Astrocyte of the cerebellum (primary cell): ENCODE measurements around the gene SMARCA4.

Source experiments
- DNase-seq: peaks from one replicate; pipeline ENCODE4 v3.0.0-alpha.2; 2011; ENCODE audit warnings: low read depth
- H3K4me3 ChIP-seq: 2 replicates; pipeline ENCODE4 v1.5.1; 2011; ENCODE audit warnings: mild to moderate bottlenecking, low read depth, low read length, moderate library complexity
- in situ Hi-C: cut with HindIII; loops from 2 replicates; pipeline ENCODE4 v1.10.0; 2017; ENCODE audit warnings: low sequenced_read_pairs
- TF ChIP-seq, protein P1 (sequence below): IDR thresholded peaks from 2 replicates; pipeline ENCODE4 v1.5.1; 2012; ENCODE audit warnings: low read length, low read depth, moderate library complexity, mild to moderate bottlenecking; ENCODE audit errors: missing control alignments

SMARCA4 gene

GRCh38 chr19:11105014-11105636, 144.3 kb downstream of the SMARCA4 start:
- in situ Hi-C loops = no loop called here
- TF ChIP-seq, protein P1, sequence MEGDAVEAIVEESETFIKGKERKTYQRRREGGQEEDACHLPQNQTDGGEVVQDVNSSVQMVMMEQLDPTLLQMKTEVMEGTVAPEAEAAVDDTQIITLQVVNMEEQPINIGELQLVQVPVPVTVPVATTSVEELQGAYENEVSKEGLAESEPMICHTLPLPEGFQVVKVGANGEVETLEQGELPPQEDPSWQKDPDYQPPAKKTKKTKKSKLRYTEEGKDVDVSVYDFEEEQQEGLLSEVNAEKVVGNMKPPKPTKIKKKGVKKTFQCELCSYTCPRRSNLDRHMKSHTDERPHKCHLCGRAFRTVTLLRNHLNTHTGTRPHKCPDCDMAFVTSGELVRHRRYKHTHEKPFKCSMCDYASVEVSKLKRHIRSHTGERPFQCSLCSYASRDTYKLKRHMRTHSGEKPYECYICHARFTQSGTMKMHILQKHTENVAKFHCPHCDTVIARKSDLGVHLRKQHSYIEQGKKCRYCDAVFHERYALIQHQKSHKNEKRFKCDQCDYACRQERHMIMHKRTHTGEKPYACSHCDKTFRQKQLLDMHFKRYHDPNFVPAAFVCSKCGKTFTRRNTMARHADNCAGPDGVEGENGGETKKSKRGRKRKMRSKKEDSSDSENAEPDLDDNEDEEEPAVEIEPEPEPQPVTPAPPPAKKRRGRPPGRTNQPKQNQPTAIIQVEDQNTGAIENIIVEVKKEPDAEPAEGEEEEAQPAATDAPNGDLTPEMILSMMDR = no peak
- DNase-seq = no peak
- H3K4me3 ChIP-seq = no peak overlapping the region

DNA sequence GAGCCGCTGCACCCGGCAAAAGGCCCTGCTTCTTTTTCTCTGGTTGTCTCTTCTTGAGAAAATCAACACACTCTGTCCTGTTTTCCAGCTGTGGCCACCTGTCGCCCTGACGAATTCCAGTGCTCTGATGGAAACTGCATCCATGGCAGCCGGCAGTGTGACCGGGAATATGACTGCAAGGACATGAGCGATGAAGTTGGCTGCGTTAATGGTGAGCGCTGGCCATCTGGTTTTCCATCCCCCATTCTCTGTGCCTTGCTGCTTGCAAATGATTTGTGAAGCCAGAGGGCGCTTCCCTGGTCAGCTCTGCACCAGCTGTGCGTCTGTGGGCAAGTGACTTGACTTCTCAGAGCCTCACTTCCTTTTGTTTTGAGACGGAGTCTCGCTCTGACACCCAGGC, 145.6 kb downstream of the SMARCA4 start:
- TF ChIP-seq, protein P1 = no peak
- no peak for DNase-seq
- no peak overlapping the region for H3K4me3 ChIP-seq
- in situ Hi-C loops = no loop called here

DNA sequence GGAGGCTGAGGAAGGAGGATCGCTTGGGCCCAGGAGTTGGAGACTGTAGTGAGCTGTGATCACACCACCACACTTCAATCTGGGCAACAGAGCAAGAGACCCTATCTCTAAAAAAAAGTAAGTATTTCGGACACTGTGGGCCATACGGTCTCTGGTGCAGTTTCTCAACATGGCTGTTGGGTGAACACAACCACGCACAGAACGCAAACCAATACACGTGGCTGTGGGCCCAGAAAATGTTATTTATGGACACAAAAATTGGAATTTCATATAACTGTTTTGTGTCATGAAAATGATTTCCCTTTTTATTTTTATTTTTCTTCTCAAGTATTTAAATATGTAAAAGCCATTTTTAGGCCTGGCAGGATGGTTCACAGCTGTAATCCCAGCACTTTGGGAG, 147.9 kb downstream of the SMARCA4 start:
- in situ Hi-C loops = no loop called here
- no peak for DNase-seq
- H3K4me3 ChIP-seq = no peak overlapping the region
- TF ChIP-seq, protein P1 = no peak

DNA sequence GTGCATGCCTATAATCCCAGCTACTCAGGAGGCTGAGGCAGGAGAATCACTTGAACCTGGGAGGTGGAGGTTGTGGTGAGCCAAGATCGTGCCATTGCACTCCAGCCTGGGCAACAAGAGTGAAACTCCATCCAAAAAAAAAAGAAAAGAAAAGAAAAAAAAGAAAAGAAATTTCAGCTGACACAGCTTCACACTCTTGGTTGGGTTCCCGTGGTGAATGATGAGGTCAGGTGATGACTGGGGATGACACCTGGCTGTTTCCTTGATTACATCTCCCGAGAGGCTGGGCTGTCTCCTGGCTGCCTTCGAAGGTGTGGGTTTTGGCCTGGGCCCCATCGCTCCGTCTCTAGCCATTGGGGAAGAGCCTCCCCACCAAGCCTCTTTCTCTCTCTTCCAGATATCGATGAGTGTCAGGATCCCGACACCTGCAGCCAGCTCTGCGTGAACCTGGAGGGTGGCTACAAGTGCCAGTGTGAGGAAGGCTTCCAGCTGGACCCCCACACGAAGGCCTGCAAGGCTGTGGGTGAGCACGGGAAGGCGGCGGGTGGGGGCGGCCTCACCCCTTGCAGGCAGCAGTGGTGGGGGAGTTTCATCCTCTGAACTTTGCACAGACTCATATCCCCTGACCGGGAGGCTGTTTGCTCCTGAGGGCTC, 150.4 kb downstream of the SMARCA4 start:
- TF ChIP-seq, protein P1 = no peak
- no peak for DNase-seq
- H3K4me3 ChIP-seq = no peak overlapping the region
- in situ Hi-C loops = no loop called here

- DNase-seq = no peak
- H3K4me3 ChIP-seq = no peak overlapping the region
- in situ Hi-C loops = no loop called here
- TF ChIP-seq, protein P1 = no peak
These were observed 150.9 kb downstream of the SMARCA4 start for GRCh38 chr19:11111771-11112144.
